ENCODE data around the gene CERK.

CERK gene

GRCh38 chr22:46676881-46677280 lies 61.2 kb downstream of the CERK start:
- no peak for DNase-seq

GRCh38 chr22:46676479-46676878 lies 61.6 kb downstream of the CERK start:
- DNase-seq: no peak

- no peak for DNase-seq
Observed at GRCh38 chr22:46675938-46676337, 62.1 kb downstream of the CERK start.

- DNase-seq: no peak
Observed at GRCh38 chr22:46675479-46675878, 62.6 kb downstream of the CERK start.

- no peak for DNase-seq
Observed at GRCh38 chr22:46674906-46675305, 63.1 kb downstream of the CERK start.

- peak; percentile 54 to 77 (median 66) for DNase-seq
Observed at GRCh38 chr22:46674367-46674781, 63.7 kb downstream of the CERK start.

- DNase-seq: peak in 1 of 4 experiments; percentile 16
Observed at GRCh38 chr22:46673662-46674236, 64.3 kb downstream of the CERK start.

- no peak for DNase-seq
Observed at GRCh38 chr22:46673205-46673604, 64.8 kb downstream of the CERK start.

GRCh38 chr22:46672731-46673130 lies 65.3 kb downstream of the CERK start:
- no peak for DNase-seq

GRCh38 chr22:46671824-46672432 lies 66.1 kb downstream of the CERK start:
- DNase-seq: no peak

- DNase-seq: no peak
Observed at GRCh38 chr22:46669201-46669600, 68.9 kb downstream of the CERK start.

- DNase-seq: no peak
Observed at GRCh38 chr22:46668116-46668515, 69.9 kb downstream of the CERK start.

GRCh38 chr22:46667245-46667623 lies 70.8 kb downstream of the CERK start:
- no peak for DNase-seq

- no peak for DNase-seq
Observed at GRCh38 chr22:46666577-46667244, 71.3 kb downstream of the CERK start.

- no peak for DNase-seq
Observed at GRCh38 chr22:46665751-46666280, 72.2 kb downstream of the CERK start.

- DNase-seq: no peak
Observed at GRCh38 chr22:46665151-46665695, 72.8 kb downstream of the CERK start.

- DNase-seq: no peak
Observed at GRCh38 chr22:46664301-46664855, 73.7 kb downstream of the CERK start.

GRCh38 chr22:46663436-46664100 lies 74.5 kb downstream of the CERK start:
- DNase-seq: no peak

- DNase-seq: no peak
Observed at GRCh38 chr22:46663001-46663400, 75.1 kb downstream of the CERK start.

- DNase-seq: no peak
Observed at GRCh38 chr22:46662226-46662625, 75.8 kb downstream of the CERK start.

GRCh38 chr22:46661221-46661851 lies 76.7 kb downstream of the CERK start:
- DNase-seq: no peak

GRCh38 chr22:46660604-46661201 lies 77.3 kb downstream of the CERK start:
- DNase-seq: no peak

All from activated naive CD4-positive, alpha-beta T cell (primary cell).